Measurements from ENCODE around the gene TRIM38.
"Not testable (repeated sequence)": the region's sequence is repeated elsewhere in the genome, so short reads cannot be mapped to it uniquely, and the experiment has no call there.

Gene TRIM38

DNA sequence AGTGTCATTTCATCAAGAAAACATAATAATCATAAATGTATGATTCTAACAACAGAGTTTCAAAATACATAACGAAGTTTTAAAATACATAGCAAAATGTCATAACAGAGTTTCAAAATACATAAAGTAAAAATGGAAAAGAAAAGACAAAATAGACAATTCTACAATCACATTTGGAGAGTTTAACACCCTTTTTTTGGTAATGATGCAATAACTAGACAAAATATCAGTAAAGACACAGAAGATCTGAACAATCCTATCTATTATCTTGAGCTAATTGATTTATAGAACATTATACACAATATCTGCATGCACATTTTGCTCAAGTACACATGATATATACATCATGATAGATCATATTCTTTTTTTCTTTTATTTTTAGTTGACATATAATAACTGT is 18.7 kb upstream of the TRIM38 start:
- no peak overlapping the region for H3K4me3 ChIP-seq (ENCODE audit: low read depth, low read length)
- H3K9ac ChIP-seq (ENCODE audit: low read length): no peak overlapping the region
- no peaks in the 10 kb centered on the region for H3K27me3 ChIP-seq (ENCODE audit: control insufficient read depth, insufficient read depth, low read length)
- no peaks in the 10 kb centered on the region for H3K4me1 ChIP-seq (ENCODE audit: control insufficient read depth, insufficient read depth, low read length)
- H3K36me3 ChIP-seq (ENCODE audit: control insufficient read depth, insufficient read depth, low read length): no peaks in the 10 kb centered on the region
- H3K27ac ChIP-seq (ENCODE audit: low read depth, low read length): no peak overlapping the region
- H3K9me3 ChIP-seq (ENCODE audit: control insufficient read depth, insufficient read depth, low read depth, low read length): peaks cover 16% of the 10 kb centered on the region

DNA sequence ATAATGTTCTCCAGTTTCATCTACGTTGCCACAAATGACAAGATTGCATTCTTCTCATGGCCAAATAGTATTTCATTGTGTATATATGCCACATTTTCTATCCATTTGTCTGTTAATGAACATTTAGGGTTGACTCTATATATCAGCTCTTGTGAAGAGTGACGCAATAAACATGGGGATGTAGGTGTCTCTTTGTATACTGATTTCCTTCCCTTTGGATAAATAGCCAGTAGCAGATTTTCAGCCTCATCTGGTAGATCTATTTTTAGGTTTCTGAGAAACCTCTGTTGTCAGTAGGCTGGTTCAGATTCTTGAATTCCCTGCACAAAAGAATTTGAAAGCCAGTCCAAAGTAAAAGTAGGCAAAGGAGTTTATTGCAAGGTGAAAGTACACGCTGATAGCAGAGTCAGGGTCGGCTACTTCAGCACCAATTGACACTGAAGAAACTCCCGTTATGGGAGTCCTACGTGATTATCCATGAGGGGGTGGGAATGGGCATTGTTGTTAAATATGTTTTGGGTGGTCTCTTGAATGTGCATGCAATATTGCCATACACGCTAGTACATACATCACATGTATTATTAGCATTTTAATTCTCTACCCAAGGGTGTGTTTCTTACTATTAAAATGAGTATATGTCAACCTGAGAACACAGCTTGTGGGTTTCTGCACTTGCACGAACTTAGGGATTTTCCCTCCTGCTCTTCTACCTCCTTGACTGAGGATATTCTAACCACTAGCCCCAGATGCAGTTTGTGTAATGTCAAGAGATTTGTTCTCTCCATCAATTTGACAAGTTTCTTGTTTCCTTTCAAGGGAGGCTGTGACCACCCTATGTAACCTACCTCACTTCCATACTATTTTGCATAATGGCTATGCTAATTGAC is 17.7 kb upstream of the TRIM38 start:
- H3K9me3 ChIP-seq (ENCODE audit: control insufficient read depth, insufficient read depth, low read depth, low read length): peaks cover 16% of the 10 kb centered on the region
- no peak overlapping the region for H3K9ac ChIP-seq (ENCODE audit: low read length)
- H3K36me3 ChIP-seq (ENCODE audit: control insufficient read depth, insufficient read depth, low read length): no peaks in the 10 kb centered on the region
- H3K4me1 ChIP-seq (ENCODE audit: control insufficient read depth, insufficient read depth, low read length): no peaks in the 10 kb centered on the region
- H3K27ac ChIP-seq (ENCODE audit: low read depth, low read length): no peak overlapping the region
- H3K27me3 ChIP-seq (ENCODE audit: control insufficient read depth, insufficient read depth, low read length): no peaks in the 10 kb centered on the region
- H3K4me3 ChIP-seq (ENCODE audit: low read depth, low read length): no peak overlapping the region

DNA sequence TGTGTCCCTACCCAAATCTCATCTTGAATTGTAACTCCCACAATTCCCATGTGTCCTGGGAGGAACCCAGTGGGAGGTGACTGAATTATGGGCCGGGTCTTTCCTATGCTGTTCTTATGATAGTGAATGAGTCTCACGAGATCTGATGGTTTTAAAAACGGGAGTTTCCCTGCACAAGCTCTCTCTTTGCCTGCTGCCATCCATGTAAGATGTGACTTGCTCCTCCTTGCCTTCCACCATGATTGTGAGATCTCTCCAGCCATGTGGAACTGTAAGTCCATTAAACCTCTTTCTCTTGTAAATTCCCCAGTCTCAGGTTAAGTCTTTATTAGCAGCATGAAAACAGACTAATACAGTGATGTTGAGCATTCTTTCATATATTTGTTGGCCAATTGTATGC is 16.9 kb upstream of the TRIM38 start:
- H3K36me3 ChIP-seq (ENCODE audit: control insufficient read depth, insufficient read depth, low read length); H3K27ac ChIP-seq (ENCODE audit: low read depth, low read length); H3K27me3 ChIP-seq (ENCODE audit: control insufficient read depth, insufficient read depth, low read length); H3K4me3 ChIP-seq (ENCODE audit: low read depth, low read length); H3K4me1 ChIP-seq (ENCODE audit: control insufficient read depth, insufficient read depth, low read length); H3K9ac ChIP-seq (ENCODE audit: low read length): not testable (repeated sequence)
- peaks cover 16% of the 10 kb centered on the region for H3K9me3 ChIP-seq (ENCODE audit: control insufficient read depth, insufficient read depth, low read depth, low read length)

DNA sequence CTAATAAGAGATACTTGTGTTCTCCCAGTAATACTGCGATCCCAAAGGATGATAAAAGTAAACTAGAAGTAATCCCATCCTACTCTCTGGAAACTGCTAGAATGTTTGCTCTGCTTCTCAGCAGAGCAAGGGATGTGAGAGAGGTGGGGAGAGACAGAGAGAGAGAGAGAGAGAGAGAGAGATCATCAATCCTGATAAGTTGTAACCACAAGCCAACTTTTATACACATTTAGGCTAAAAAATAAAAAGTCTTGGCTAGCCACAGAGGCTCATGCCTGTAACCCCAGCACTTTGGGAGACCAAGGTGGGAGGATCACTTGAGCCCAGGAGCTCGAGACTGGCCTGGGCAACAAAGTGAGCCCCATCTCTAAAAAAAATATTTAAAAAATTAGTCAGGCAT is 16.0 kb upstream of the TRIM38 start:
- H3K4me1 ChIP-seq (ENCODE audit: control insufficient read depth, insufficient read depth, low read length): no peaks in the 10 kb centered on the region
- H3K9ac ChIP-seq (ENCODE audit: low read length): no peak overlapping the region
- no peaks in the 10 kb centered on the region for H3K36me3 ChIP-seq (ENCODE audit: control insufficient read depth, insufficient read depth, low read length)
- peaks cover 16% of the 10 kb centered on the region for H3K9me3 ChIP-seq (ENCODE audit: control insufficient read depth, insufficient read depth, low read depth, low read length)
- H3K27ac ChIP-seq (ENCODE audit: low read depth, low read length): no peak overlapping the region
- no peaks in the 10 kb centered on the region for H3K27me3 ChIP-seq (ENCODE audit: control insufficient read depth, insufficient read depth, low read length)
- H3K4me3 ChIP-seq (ENCODE audit: low read depth, low read length): no peak overlapping the region

DNA sequence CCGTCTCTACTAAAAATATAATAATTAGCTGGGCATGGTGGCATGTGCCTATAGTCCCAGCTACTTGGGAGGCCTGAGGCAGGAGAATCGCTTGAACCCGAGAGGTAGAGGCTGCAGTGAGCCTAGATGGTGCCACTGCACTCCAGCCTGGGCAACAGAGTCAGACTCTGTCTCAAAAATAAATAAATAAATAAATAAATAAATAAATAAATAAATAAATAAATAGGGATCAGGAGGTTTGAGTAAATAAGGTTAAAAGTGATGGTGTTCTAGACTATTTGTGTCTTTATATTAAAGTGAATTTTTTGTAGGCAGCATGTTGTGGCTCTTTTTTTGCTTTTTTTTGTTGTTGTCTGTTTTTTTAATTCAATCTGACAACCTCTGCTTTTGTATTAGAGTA is 15.1 kb upstream of the TRIM38 start:
- not testable (repeated sequence) for H3K4me1 ChIP-seq (ENCODE audit: control insufficient read depth, insufficient read depth, low read length); H3K27ac ChIP-seq (ENCODE audit: low read depth, low read length); H3K4me3 ChIP-seq (ENCODE audit: low read depth, low read length); H3K9ac ChIP-seq (ENCODE audit: low read length); H3K36me3 ChIP-seq (ENCODE audit: control insufficient read depth, insufficient read depth, low read length); H3K27me3 ChIP-seq (ENCODE audit: control insufficient read depth, insufficient read depth, low read length)
- H3K9me3 ChIP-seq (ENCODE audit: control insufficient read depth, insufficient read depth, low read depth, low read length): peaks cover 16% of the 10 kb centered on the region

DNA sequence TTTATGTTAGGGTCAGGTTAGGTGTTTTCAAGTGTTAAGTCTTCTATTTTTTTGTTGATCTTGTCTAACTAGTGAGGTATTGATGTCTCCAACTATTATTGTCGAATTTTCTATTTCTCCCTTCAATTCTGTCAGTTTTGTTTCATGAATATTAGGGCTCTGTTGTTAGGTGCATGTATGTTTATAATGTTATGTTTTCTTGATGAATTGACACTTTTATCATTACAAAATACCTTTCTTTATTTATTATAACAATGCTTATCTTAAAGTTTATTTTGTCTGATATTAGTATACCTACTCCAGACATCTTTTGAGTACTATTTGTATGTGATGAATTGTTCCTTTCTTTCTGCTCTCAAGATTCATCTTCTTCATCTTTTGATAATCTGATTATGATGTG is 12.9 kb upstream of the TRIM38 start:
- Histone ChIP-seq H3K9me3 (ENCODE audit: control insufficient read depth, insufficient read depth, low read depth, low read length) (peaks cover 16% of the 10 kb centered on the region), H3K4me3 (ENCODE audit: low read depth, low read length) (no peak overlapping the region), H3K27me3 (ENCODE audit: control insufficient read depth, insufficient read depth, low read length) (no peaks in the 10 kb centered on the region), H3K27ac (ENCODE audit: low read depth, low read length) (no peak overlapping the region), H3K9ac (ENCODE audit: low read length) (no peak overlapping the region), H3K36me3 (ENCODE audit: control insufficient read depth, insufficient read depth, low read length) (no peaks in the 10 kb centered on the region), H3K4me1 (ENCODE audit: control insufficient read depth, insufficient read depth, low read length) (no peaks in the 10 kb centered on the region)

DNA sequence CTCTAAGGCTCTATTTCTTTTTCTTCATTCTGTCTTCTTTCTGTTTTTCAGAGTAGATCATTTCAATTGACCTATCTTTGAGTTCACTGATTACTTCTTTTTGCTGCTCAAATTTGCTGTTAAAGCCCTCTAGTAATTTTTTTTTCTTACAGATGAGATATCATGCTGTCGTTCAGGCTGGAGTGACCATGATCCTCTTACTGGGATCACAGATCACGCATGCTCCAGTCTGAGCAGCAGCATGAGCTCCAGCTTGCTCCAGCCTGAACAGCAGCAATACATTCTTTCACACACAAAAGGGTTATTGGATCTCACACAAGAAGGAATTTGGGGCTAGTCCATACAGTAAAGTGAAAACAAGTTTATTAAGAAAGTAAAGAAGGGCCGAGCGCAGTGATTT is 12.3 kb upstream of the TRIM38 start:
- Histone ChIP-seq H3K4me1 (ENCODE audit: control insufficient read depth, insufficient read depth, low read length) (no peaks in the 10 kb centered on the region), H3K27ac (ENCODE audit: low read depth, low read length) (no peak overlapping the region), H3K27me3 (ENCODE audit: control insufficient read depth, insufficient read depth, low read length) (no peaks in the 10 kb centered on the region), H3K4me3 (ENCODE audit: low read depth, low read length) (no peak overlapping the region), H3K36me3 (ENCODE audit: control insufficient read depth, insufficient read depth, low read length) (no peaks in the 10 kb centered on the region), H3K9me3 (ENCODE audit: control insufficient read depth, insufficient read depth, low read depth, low read length) (peaks cover 12% of the 10 kb centered on the region), H3K9ac (ENCODE audit: low read length) (no peak overlapping the region)

DNA sequence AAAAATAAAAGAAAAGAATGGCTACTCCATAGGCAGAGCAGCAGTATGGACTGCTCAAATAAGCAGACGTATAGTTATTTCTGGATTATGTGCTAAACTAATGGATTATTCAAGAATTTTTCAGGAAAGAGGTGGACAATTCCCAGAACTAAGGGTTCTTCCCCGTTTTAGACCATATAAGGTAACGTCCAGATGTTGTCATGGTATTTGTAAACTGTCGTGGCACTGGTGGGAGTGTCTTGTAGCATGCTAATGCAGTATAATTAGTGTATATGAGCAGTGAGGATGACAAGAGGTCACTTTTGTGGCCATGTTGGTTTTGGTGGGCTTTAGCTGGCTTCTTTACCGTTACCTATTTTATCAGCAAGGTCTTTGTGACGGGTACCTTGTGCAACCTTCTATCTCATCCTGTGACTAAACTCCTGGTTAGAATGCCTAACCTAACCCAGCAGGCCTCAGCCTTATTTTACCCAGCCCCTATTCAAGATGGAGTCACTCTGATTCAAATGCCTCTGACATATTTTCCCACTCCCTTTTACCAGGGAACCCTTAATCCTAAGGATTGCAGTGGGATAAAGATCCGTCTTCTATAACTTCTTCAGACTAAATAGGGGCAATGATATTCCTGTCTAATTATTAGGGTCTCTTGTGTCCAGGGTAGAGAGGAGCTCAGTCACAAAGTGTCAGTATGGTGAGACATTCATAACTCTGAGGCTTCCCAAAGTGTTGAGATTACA is 11.1 kb upstream of the TRIM38 start:
- Histone ChIP-seq H3K27ac (ENCODE audit: low read depth, low read length) (no peak overlapping the region), H3K4me3 (ENCODE audit: low read depth, low read length) (no peak overlapping the region), H3K9ac (ENCODE audit: low read length) (no peak overlapping the region), H3K36me3 (ENCODE audit: control insufficient read depth, insufficient read depth, low read length) (no peaks in the 10 kb centered on the region), H3K27me3 (ENCODE audit: control insufficient read depth, insufficient read depth, low read length) (no peaks in the 10 kb centered on the region), H3K9me3 (ENCODE audit: control insufficient read depth, insufficient read depth, low read depth, low read length) (0 out of 2 replicates have a peak, but pooled peaks cover 3% of the 10 kb centered on the region), H3K4me1 (ENCODE audit: control insufficient read depth, insufficient read depth, low read length) (no peaks in the 10 kb centered on the region)

DNA sequence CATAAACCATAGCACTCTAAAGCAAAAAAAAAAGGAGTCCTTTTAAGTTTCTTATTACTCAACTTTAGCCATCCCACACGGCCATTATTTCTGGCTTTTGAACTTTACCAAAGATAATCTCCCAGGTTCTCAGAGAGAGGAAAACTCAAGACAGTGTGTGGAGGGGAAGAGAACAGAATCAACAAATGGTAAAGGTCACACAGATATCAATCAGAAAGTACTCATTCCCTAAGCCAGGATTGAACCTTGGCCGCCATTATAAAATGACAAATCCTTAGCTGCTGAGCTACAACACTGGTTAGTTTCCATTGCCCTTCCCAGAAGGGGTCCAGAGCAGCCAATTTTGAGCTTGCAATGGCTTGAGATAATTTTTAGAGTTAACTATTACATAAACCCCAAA is 10.1 kb upstream of the TRIM38 start:
- Histone ChIP-seq H3K27ac (ENCODE audit: low read depth, low read length) (no peak overlapping the region), H3K36me3 (ENCODE audit: control insufficient read depth, insufficient read depth, low read length) (no peaks in the 10 kb centered on the region), H3K4me1 (ENCODE audit: control insufficient read depth, insufficient read depth, low read length) (no peaks in the 10 kb centered on the region), H3K4me3 (ENCODE audit: low read depth, low read length) (no peak overlapping the region), H3K9ac (ENCODE audit: low read length) (no peak overlapping the region), H3K9me3 (ENCODE audit: control insufficient read depth, insufficient read depth, low read depth, low read length) (no peaks in the 10 kb centered on the region), H3K27me3 (ENCODE audit: control insufficient read depth, insufficient read depth, low read length) (no peaks in the 10 kb centered on the region)

DNA sequence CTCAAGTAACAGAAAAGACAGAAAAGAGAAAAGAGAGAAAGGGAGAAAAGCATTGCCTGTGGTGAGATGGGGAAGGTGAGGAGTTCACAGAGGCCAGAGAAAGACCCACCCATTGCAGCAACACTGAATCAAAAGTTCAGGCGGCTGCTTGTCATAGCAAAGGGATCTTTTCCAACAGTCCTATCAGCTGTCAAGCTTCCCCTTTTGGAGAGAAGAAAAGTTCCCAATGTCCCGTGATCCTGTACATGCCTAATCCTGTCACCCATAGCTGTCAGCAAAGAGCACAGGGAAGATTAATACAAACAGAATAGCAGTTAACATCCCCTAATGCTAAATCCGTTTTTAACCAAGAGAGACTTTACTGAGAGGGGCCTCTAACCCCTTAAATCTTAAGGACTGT is 8.9 kb upstream of the TRIM38 start:
- Histone ChIP-seq H3K9ac (ENCODE audit: low read length) (no peak overlapping the region), H3K9me3 (ENCODE audit: control insufficient read depth, insufficient read depth, low read depth, low read length) (peaks cover 9% of the 10 kb centered on the region; the same call in 1 of the 2 replicates), H3K4me3 (ENCODE audit: low read depth, low read length) (no peak overlapping the region), H3K36me3 (ENCODE audit: control insufficient read depth, insufficient read depth, low read length) (no peaks in the 10 kb centered on the region), H3K4me1 (ENCODE audit: control insufficient read depth, insufficient read depth, low read length) (no peaks in the 10 kb centered on the region), H3K27me3 (ENCODE audit: control insufficient read depth, insufficient read depth, low read length) (no peaks in the 10 kb centered on the region), H3K27ac (ENCODE audit: low read depth, low read length) (no peak overlapping the region)

DNA sequence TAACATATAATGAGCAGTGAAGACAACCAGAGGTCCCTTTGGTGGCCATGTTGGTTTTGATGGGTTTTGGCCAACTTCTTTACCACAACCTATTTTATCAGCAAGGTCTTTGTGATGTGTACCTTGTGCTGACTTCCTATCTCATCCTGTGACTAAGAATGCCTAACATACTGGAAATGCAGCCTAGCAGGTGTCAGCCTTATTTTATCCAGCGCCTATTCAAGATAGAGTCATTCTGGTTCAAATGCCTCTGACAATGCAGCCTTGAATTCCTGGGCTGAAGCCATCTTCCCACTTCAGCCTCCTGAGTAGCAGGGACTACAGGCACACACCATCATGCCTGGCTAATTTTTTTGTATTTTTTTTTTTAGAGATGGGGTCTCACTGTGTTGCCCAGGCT is 7.8 kb upstream of the TRIM38 start:
- Histone ChIP-seq H3K9me3 (ENCODE audit: control insufficient read depth, insufficient read depth, low read depth, low read length) (peaks cover 14% of the 10 kb centered on the region), H3K36me3 (ENCODE audit: control insufficient read depth, insufficient read depth, low read length) (no peaks in the 10 kb centered on the region), H3K27me3 (ENCODE audit: control insufficient read depth, insufficient read depth, low read length) (no peaks in the 10 kb centered on the region), H3K4me1 (ENCODE audit: control insufficient read depth, insufficient read depth, low read length) (no peaks in the 10 kb centered on the region), H3K27ac (ENCODE audit: low read depth, low read length) (no peak overlapping the region), H3K9ac (ENCODE audit: low read length) (no peak overlapping the region), H3K4me3 (ENCODE audit: low read depth, low read length) (no peak overlapping the region)
